Astrocyte (in vitro differentiated cells and primary cell): ENCODE results near the gene TRIM39. TPM values are rescaled to one million over a fixed set of nuclear protein-coding genes. Genes with fewer than 3 reads are reported as not detected.

Experiments
- DNase-seq: peaks from one replicate; pipeline ENCODE4 v3.0.0-alpha.2; 2010; ENCODE audit warnings: low read depth
- FAIRE-seq: peaks from 2 replicates; lab custom pipeline; 2011; peaks lifted over from hg19 to GRCh38; lab: Jason Lieb, UNC
- H2AFZ ChIP-seq: 2 replicates; pipeline ENCODE4 v1.6.0; 2012; ENCODE audit warnings: low read depth, low read length, inconsistent platforms
- H3K27ac ChIP-seq: 2 replicates; pipeline ENCODE4 v1.5.1; 2011; ENCODE audit warnings: low read depth, low read length, inconsistent platforms
- H3K27me3 ChIP-seq: 2 replicates; pipeline ENCODE4 v1.6.0; 2011; ENCODE audit warnings: low read length, inconsistent platforms; ENCODE audit not compliant: insufficient read depth
- H3K36me3 ChIP-seq: 2 replicates; pipeline ENCODE4 v1.5.1; 2011; ENCODE audit warnings: low read length, inconsistent platforms; ENCODE audit not compliant: insufficient read depth
- H3K4me1 ChIP-seq: 2 replicates; pipeline ENCODE4 v1.5.1; 2011; ENCODE audit warnings: low read length, inconsistent platforms; ENCODE audit not compliant: insufficient read depth
- H3K4me2 ChIP-seq: 2 replicates; pipeline ENCODE4 v1.6.0; 2012; ENCODE audit warnings: low read length, inconsistent platforms
- H3K4me3 ChIP-seq: 2 replicates; pipeline ENCODE4 v1.5.1; 2011; ENCODE audit warnings: low read depth, mild to moderate bottlenecking, low read length, inconsistent platforms; ENCODE audit not compliant: insufficient read depth
- H3K79me2 ChIP-seq: 2 replicates; pipeline ENCODE4 v1.6.0; 2012; ENCODE audit warnings: mild to moderate bottlenecking, low read length, inconsistent platforms; ENCODE audit not compliant: insufficient read depth
- H3K9ac ChIP-seq: 2 replicates; pipeline ENCODE4 v1.6.0; 2012; ENCODE audit warnings: mild to moderate bottlenecking, low read length, inconsistent platforms
- H3K9me3 ChIP-seq: 2 replicates; pipeline ENCODE4 v1.5.1; 2012; ENCODE audit warnings: low read depth, mild to moderate bottlenecking, low read length, inconsistent platforms; ENCODE audit not compliant: insufficient read depth
- H4K20me1 ChIP-seq: 2 replicates; pipeline ENCODE4 v1.6.0; 2012; ENCODE audit warnings: low read length, inconsistent platforms; ENCODE audit not compliant: insufficient read depth
- H3K27ac Mint-ChIP-seq: one replicate; pipeline ENCODE4 v1.8.0; 2021; ENCODE audit warnings: mild to moderate bottlenecking, mixed read lengths; ENCODE audit not compliant: unreplicated experiment
- H3K27me3 Mint-ChIP-seq: one replicate; pipeline ENCODE4 v1.8.0; 2021; ENCODE audit warnings: low read depth, mixed read lengths; ENCODE audit not compliant: unreplicated experiment
- H3K36me3 Mint-ChIP-seq: one replicate; pipeline ENCODE4 v1.8.0; 2021; ENCODE audit warnings: low read depth, mixed read lengths; ENCODE audit not compliant: unreplicated experiment
- H3K4me1 Mint-ChIP-seq: one replicate; pipeline ENCODE4 v1.8.0; 2021; ENCODE audit warnings: low read depth, mixed read lengths; ENCODE audit not compliant: unreplicated experiment
- H3K4me3 Mint-ChIP-seq: one replicate; pipeline ENCODE4 v1.8.0; 2021; ENCODE audit warnings: mild to moderate bottlenecking, moderate library complexity, mixed read lengths; ENCODE audit not compliant: unreplicated experiment
- H3K9me3 Mint-ChIP-seq: one replicate; pipeline ENCODE4 v1.8.0; 2021; ENCODE audit warnings: mild to moderate bottlenecking, mixed read lengths; ENCODE audit not compliant: unreplicated experiment
- EZH2 ChIP-seq: IDR thresholded peaks from 2 replicates; pipeline ENCODE4 v1.6.1; 2012; ENCODE audit warnings: mild to moderate bottlenecking, low read length, inconsistent platforms; ENCODE audit not compliant: insufficient read depth
- total RNA-seq: library from RNA; stranded (reverse); gene quantifications from 2 replicates; pipeline ENCODE4 v1.2.1, GENCODE V29; 2021
- TF ChIP-seq, protein P1 (sequence below): IDR thresholded peaks from 2 replicates; pipeline ENCODE4 v1.5.1; 2011; ENCODE audit warnings: low read depth, mild to moderate bottlenecking, inconsistent platforms, low read length, moderate library complexity; ENCODE audit not compliant: insufficient read depth

Gene TRIM39
- total RNA-seq, 1 donor from 2014 or later: 20.7 TPM

DNA sequence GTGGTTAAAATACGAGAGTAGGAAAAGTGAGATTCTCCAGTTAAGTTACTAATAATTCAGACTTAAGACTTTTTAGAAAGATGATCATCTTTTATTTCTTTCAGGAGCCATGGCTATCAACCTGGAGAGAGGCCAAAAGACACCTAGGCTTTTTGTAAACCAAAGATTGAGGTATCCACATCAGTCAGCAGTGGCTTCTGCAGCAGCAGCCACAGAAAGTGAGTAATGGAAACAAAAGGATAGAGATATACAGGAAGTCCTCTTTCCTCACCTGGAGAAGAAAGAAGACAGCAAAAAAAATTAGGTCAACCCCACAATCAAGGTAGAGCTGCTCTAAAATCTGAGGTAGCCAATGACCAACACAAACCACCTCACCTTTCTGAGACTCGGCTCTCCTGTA is 22.7 kb upstream of the TRIM39 start:
- no peak for TF ChIP-seq EZH2
- TF ChIP-seq, protein P1, sequence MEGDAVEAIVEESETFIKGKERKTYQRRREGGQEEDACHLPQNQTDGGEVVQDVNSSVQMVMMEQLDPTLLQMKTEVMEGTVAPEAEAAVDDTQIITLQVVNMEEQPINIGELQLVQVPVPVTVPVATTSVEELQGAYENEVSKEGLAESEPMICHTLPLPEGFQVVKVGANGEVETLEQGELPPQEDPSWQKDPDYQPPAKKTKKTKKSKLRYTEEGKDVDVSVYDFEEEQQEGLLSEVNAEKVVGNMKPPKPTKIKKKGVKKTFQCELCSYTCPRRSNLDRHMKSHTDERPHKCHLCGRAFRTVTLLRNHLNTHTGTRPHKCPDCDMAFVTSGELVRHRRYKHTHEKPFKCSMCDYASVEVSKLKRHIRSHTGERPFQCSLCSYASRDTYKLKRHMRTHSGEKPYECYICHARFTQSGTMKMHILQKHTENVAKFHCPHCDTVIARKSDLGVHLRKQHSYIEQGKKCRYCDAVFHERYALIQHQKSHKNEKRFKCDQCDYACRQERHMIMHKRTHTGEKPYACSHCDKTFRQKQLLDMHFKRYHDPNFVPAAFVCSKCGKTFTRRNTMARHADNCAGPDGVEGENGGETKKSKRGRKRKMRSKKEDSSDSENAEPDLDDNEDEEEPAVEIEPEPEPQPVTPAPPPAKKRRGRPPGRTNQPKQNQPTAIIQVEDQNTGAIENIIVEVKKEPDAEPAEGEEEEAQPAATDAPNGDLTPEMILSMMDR: no peak
- Histone ChIP-seq H4K20me1 (peaks cover 87% of the 10 kb centered on the region), H3K9ac (no peak overlapping the region), H3K4me2 (no peak overlapping the region), H3K27ac (no peak overlapping the region), H3K4me3 (no peak overlapping the region), H3K27me3 (no peaks in the 10 kb centered on the region), H2AFZ (no peak overlapping the region), H3K36me3 (no peaks in the 10 kb centered on the region), H3K79me2 (peaks cover 75% of the 10 kb centered on the region), H3K9me3 (no peaks in the 10 kb centered on the region), H3K4me1 (no peaks in the 10 kb centered on the region)
- Mint-ChIP-seq H3K4me1 (no peaks in the 10 kb centered on the region), H3K27me3 (no peaks in the 10 kb centered on the region), H3K36me3 (peaks cover 30% of the 10 kb centered on the region), H3K27ac (no peak overlapping the region), H3K9me3 (peaks cover 3% of the 10 kb centered on the region), H3K4me3 (no peak overlapping the region)
- FAIRE-seq: no peak
- DNase-seq: no peak

DNA sequence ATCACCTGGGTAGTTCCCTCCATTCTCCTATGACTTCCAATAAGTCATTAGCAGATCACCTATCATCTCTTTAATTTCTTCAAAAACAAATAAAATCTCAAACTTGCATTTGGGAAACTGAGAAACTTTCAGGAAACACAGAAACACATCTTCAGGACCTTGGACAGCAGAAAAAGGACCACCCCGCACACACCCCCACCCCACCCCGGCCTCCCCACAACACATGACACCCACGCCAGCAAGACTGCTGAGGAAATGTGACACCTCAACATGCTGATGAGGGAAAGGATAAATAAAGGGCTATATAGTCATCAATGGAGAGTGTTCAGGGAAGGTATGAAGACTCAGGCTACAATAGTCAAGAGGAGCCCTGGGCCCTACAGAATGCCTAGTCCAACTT is 15.6 kb upstream of the TRIM39 start:
- peaks cover 96% of the 10 kb centered on the region for H4K20me1 ChIP-seq
- Mint-ChIP-seq H3K9me3 (peaks cover 3% of the 10 kb centered on the region), H3K36me3 (peaks cover 22% of the 10 kb centered on the region), H3K4me3 (no peak overlapping the region), H3K27ac (no peak overlapping the region), H3K27me3 (no peaks in the 10 kb centered on the region), H3K4me1 (peaks cover 9% of the 10 kb centered on the region)
- no peak overlapping the region for H3K4me2 ChIP-seq
- H2AFZ ChIP-seq: no peak overlapping the region
- no peaks in the 10 kb centered on the region for H3K27me3 ChIP-seq
- no peak overlapping the region for H3K4me3 ChIP-seq
- H3K79me2 ChIP-seq: peaks cover 100% of the 10 kb centered on the region
- no peak overlapping the region for H3K27ac ChIP-seq
- H3K9me3 ChIP-seq: no peaks in the 10 kb centered on the region
- no peaks in the 10 kb centered on the region for H3K4me1 ChIP-seq
- TF ChIP-seq, protein P1: no peak
- no peak for TF ChIP-seq EZH2
- H3K9ac ChIP-seq: no peak overlapping the region
- peaks cover 18% of the 10 kb centered on the region for H3K36me3 ChIP-seq
- DNase-seq: no peak
- FAIRE-seq: no peak

DNA sequence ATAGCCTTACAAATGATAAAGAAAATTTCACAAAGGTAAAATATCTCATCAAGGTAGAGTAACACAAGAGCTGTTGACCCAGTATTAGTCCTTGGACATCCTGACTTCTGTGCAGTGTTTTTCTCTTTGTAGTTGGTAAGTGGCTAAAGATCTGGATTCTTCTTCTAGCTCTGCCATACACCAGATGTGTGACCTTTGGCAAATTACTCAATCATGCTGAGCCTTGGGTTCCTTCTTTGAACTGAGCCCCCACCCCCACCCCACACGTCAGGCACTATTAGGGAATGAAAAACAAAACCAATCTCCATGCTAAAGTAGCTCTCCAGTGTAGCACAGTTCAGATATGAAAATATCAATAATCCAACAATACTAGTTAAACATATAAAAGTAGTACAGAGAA is 15.1 kb upstream of the TRIM39 start:
- Histone ChIP-seq H4K20me1 (peaks cover 96% of the 10 kb centered on the region), H3K9ac (no peak overlapping the region), H3K4me3 (no peak overlapping the region), H3K9me3 (no peaks in the 10 kb centered on the region), H3K27ac (no peak overlapping the region), H3K4me1 (no peaks in the 10 kb centered on the region), H3K4me2 (no peak overlapping the region), H3K36me3 (peaks cover 22% of the 10 kb centered on the region), H3K27me3 (no peaks in the 10 kb centered on the region), H3K79me2 (peaks cover 100% of the 10 kb centered on the region), H2AFZ (no peak overlapping the region)
- H3K27me3 Mint-ChIP-seq: no peaks in the 10 kb centered on the region
- peaks cover 9% of the 10 kb centered on the region for H3K4me1 Mint-ChIP-seq
- FAIRE-seq (no peak), DNase-seq (no peak)
- no peak overlapping the region for H3K27ac Mint-ChIP-seq
- peaks cover 22% of the 10 kb centered on the region for H3K36me3 Mint-ChIP-seq
- no peak overlapping the region for H3K4me3 Mint-ChIP-seq
- H3K9me3 Mint-ChIP-seq: peaks cover 2% of the 10 kb centered on the region
- TF ChIP-seq EZH2: no peak
- TF ChIP-seq, protein P1: no peak
